Measurements from ENCODE around the gene ENTPD1.

Gene ENTPD1

GRCh38 chr10:95810198-95810976 is 54.4 kb downstream of the ENTPD1 start:
- no peak for DNase-seq (ENCODE audit: low read depth in 2 of 2)
- TF ChIP-seq CTCF (IDR thresholded peaks at IDR 0.05; ENCODE audit: low read depth, low read length): no peak

GRCh38 chr10:95813054-95813685 is 57.2 kb downstream of the ENTPD1 start:
- DNase-seq (ENCODE audit: low read depth in 2 of 2): no peak
- no peak overlapping the region for H3K4me3 ChIP-seq (replicated peaks in 1 of 2; ENCODE audit: low read depth in 2 of 2, low read length in 2 of 2)
- no peak for TF ChIP-seq CTCF (IDR thresholded peaks at IDR 0.05; ENCODE audit: low read depth, low read length)

More at GRCh38 chr10:95810198-95810976, 54.4 kb downstream of the ENTPD1 start:
- no peak overlapping the region for H3K4me3 ChIP-seq (replicated peaks in 1 of 2; ENCODE audit: low read depth in 2 of 2, low read length in 2 of 2)

GRCh38 chr10:95814011-95814727 is 58.2 kb downstream of the ENTPD1 start:
- H3K4me3 ChIP-seq (replicated peaks in 1 of 2; ENCODE audit: low read depth in 2 of 2, low read length in 2 of 2): no peak overlapping the region
- DNase-seq (ENCODE audit: low read depth in 2 of 2): peak; percentile 93 to 94
- TF ChIP-seq CTCF (IDR thresholded peaks at IDR 0.05; ENCODE audit: low read depth, low read length): no peak

GRCh38 chr10:95815133-95815532 is 59.2 kb downstream of the ENTPD1 start:
- no peak overlapping the region for H3K4me3 ChIP-seq (replicated peaks in 1 of 2; ENCODE audit: low read depth in 2 of 2, low read length in 2 of 2)

GRCh38 chr10:95815701-95816240 is 59.8 kb downstream of the ENTPD1 start:
- peak in 1 of 2 donors; percentile 27 for DNase-seq (ENCODE audit: low read depth in 2 of 2)
- no peak for TF ChIP-seq CTCF (IDR thresholded peaks at IDR 0.05; ENCODE audit: low read depth, low read length)
- H3K4me3 ChIP-seq (replicated peaks in 1 of 2; ENCODE audit: low read depth in 2 of 2, low read length in 2 of 2): no peak overlapping the region

More at GRCh38 chr10:95815133-95815532, 59.2 kb downstream of the ENTPD1 start:
- DNase-seq (ENCODE audit: low read depth in 2 of 2): no peak
- no peak for TF ChIP-seq CTCF (IDR thresholded peaks at IDR 0.05; ENCODE audit: low read depth, low read length)

GRCh38 chr10:95818010-95818409 is 62.0 kb downstream of the ENTPD1 start:
- no peak for TF ChIP-seq CTCF (IDR thresholded peaks at IDR 0.05; ENCODE audit: low read depth, low read length)
- DNase-seq (ENCODE audit: low read depth in 2 of 2): no peak
- no peak overlapping the region for H3K4me3 ChIP-seq (replicated peaks in 1 of 2; ENCODE audit: low read depth in 2 of 2, low read length in 2 of 2)

Measured in cardiac fibroblast (primary cell).